PC-9 (cell line): ENCODE measurements around the gene SLC7A4.

ENCODE experiments used
- CTCF ChIP-seq: fragments of 200-600 bp; sonication (generic); conservative IDR thresholded peaks from 2 replicates; pipeline ENCODE4 v1.6.1; 2017; ENCODE audit warnings: mixed run types, antibody characterized with exemption, mild to moderate bottlenecking, moderate library complexity
- EZH2 ChIP-seq: fragments of 200-600 bp; sonication (generic); IDR thresholded peaks from 2 replicates; pipeline ENCODE4 v1.8.0; 2017; ENCODE audit warnings: antibody characterized with exemption, low read depth

- TF ChIP-seq CTCF (no peak), EZH2 (no peak)
Measured at GRCh38 chr22:21028277-21029251, 3.8 kb downstream of the SLC7A4 start.
